ENCODE data around the gene KATNA1. TPM values are rescaled to one million over a fixed set of nuclear protein-coding genes. Genes with fewer than 3 reads are reported as not detected.

KATNA1 gene
- total and polyA plus RNA-seq, 9 of the 15 experiments (the other 6 are each of a cell fraction or from before 2014, with no cell fraction given), result 22.5 to 76.9 (median 45.0) TPM

DNA sequence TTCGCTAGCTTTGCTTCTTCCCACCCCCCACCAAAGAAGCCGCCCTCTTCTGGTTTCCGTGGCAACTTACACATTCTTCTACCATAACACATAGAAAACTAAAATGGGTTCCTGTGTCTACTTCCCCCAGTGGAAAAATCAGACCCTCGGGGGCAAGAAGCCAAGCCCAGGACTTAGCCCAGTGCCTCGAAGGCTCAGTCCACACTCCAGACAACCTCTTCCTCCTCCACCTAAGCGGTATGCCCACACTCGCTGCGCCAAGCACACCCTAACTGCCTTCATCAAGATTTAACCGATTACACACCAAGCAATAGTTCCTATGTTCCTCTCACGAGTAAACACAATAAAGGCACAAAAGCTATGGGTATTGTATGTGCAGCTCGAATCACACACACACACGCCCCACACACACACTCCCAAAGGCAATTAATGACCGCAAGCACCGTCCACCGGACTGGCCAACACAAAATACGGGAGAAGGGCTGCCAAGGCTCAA lies 103.2 kb downstream of the KATNA1 start (continued):
- TF ChIP-seq, protein P1, sequence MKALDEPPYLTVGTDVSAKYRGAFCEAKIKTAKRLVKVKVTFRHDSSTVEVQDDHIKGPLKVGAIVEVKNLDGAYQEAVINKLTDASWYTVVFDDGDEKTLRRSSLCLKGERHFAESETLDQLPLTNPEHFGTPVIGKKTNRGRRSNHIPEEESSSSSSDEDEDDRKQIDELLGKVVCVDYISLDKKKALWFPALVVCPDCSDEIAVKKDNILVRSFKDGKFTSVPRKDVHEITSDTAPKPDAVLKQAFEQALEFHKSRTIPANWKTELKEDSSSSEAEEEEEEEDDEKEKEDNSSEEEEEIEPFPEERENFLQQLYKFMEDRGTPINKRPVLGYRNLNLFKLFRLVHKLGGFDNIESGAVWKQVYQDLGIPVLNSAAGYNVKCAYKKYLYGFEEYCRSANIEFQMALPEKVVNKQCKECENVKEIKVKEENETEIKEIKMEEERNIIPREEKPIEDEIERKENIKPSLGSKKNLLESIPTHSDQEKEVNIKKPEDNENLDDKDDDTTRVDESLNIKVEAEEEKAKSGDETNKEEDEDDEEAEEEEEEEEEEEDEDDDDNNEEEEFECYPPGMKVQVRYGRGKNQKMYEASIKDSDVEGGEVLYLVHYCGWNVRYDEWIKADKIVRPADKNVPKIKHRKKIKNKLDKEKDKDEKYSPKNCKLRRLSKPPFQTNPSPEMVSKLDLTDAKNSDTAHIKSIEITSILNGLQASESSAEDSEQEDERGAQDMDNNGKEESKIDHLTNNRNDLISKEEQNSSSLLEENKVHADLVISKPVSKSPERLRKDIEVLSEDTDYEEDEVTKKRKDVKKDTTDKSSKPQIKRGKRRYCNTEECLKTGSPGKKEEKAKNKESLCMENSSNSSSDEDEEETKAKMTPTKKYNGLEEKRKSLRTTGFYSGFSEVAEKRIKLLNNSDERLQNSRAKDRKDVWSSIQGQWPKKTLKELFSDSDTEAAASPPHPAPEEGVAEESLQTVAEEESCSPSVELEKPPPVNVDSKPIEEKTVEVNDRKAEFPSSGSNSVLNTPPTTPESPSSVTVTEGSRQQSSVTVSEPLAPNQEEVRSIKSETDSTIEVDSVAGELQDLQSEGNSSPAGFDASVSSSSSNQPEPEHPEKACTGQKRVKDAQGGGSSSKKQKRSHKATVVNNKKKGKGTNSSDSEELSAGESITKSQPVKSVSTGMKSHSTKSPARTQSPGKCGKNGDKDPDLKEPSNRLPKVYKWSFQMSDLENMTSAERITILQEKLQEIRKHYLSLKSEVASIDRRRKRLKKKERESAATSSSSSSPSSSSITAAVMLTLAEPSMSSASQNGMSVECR (CRISPR knock-in tag; IDR thresholded peaks at IDR 0.05), result no peak; the same call in 1 of the 2 replicates
- no peak for TF ChIP-seq SMAD4 (CRISPR knock-in tag; conservative IDR thresholded peaks at IDR 0.05)
- TF ChIP-seq, protein P2, sequence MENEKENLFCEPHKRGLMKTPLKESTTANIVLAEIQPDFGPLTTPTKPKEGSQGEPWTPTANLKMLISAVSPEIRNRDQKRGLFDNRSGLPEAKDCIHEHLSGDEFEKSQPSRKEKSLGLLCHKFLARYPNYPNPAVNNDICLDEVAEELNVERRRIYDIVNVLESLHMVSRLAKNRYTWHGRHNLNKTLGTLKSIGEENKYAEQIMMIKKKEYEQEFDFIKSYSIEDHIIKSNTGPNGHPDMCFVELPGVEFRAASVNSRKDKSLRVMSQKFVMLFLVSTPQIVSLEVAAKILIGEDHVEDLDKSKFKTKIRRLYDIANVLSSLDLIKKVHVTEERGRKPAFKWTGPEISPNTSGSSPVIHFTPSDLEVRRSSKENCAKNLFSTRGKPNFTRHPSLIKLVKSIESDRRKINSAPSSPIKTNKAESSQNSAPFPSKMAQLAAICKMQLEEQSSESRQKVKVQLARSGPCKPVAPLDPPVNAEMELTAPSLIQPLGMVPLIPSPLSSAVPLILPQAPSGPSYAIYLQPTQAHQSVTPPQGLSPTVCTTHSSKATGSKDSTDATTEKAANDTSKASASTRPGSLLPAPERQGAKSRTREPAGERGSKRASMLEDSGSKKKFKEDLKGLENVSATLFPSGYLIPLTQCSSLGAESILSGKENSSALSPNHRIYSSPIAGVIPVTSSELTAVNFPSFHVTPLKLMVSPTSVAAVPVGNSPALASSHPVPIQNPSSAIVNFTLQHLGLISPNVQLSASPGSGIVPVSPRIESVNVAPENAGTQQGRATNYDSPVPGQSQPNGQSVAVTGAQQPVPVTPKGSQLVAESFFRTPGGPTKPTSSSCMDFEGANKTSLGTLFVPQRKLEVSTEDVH (IDR thresholded peaks at IDR 0.05; ENCODE audit: low read depth, partially characterized antibody), result no peak
- TF ChIP-seq, protein P3, sequence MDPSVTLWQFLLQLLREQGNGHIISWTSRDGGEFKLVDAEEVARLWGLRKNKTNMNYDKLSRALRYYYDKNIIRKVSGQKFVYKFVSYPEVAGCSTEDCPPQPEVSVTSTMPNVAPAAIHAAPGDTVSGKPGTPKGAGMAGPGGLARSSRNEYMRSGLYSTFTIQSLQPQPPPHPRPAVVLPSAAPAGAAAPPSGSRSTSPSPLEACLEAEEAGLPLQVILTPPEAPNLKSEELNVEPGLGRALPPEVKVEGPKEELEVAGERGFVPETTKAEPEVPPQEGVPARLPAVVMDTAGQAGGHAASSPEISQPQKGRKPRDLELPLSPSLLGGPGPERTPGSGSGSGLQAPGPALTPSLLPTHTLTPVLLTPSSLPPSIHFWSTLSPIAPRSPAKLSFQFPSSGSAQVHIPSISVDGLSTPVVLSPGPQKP (CRISPR knock-in tag; IDR thresholded peaks at IDR 0.05), result no peak
- TF ChIP-seq ZNF324 (CRISPR knock-in tag; IDR thresholded peaks at IDR 0.05), result no peak
- TF ChIP-seq, protein P4, sequence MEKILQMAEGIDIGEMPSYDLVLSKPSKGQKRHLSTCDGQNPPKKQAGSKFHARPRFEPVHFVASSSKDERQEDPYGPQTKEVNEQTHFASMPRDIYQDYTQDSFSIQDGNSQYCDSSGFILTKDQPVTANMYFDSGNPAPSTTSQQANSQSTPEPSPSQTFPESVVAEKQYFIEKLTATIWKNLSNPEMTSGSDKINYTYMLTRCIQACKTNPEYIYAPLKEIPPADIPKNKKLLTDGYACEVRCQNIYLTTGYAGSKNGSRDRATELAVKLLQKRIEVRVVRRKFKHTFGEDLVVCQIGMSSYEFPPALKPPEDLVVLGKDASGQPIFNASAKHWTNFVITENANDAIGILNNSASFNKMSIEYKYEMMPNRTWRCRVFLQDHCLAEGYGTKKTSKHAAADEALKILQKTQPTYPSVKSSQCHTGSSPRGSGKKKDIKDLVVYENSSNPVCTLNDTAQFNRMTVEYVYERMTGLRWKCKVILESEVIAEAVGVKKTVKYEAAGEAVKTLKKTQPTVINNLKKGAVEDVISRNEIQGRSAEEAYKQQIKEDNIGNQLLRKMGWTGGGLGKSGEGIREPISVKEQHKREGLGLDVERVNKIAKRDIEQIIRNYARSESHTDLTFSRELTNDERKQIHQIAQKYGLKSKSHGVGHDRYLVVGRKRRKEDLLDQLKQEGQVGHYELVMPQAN (IDR thresholded peaks at IDR 0.05; ENCODE audit: borderline replicate concordance), result no peak; the same call in 1 of the 2 replicates
- no peak for TF ChIP-seq PRPF4 (IDR thresholded peaks at IDR 0.05; ENCODE audit: insufficient read depth, low read depth, low read length, poor library complexity, severe bottlenecking)
- TF ChIP-seq SIX5 (IDR thresholded peaks at IDR 0.05; ENCODE audit: borderline replicate concordance in 1 of 2, insufficient read depth in 1 of 2, low read depth in 1 of 2, low read length in 2 of 2), result no peak
- TF ChIP-seq SMARCA5 (IDR thresholded peaks at IDR 0.05), result 0 out of 2 replicates have a peak, but pooled peaks have one; percentile 29
- peak; percentile 59 for TF ChIP-seq ARHGAP35 (IDR thresholded peaks at IDR 0.05; ENCODE audit: partially characterized antibody)
- TF ChIP-seq ZNF175 (CRISPR knock-in tag; IDR thresholded peaks at IDR 0.05; ENCODE audit: low read depth), result no peak
- no peak for TF ChIP-seq PHTF2 (CRISPR knock-in tag; IDR thresholded peaks at IDR 0.05)
- TF ChIP-seq CHD4 (IDR thresholded peaks at IDR 0.05; ENCODE audit: insufficient read depth, insufficient replicate concordance, low read depth, low read length, poor library complexity, severe bottlenecking), result no peak
- TF ChIP-seq, protein P5, sequence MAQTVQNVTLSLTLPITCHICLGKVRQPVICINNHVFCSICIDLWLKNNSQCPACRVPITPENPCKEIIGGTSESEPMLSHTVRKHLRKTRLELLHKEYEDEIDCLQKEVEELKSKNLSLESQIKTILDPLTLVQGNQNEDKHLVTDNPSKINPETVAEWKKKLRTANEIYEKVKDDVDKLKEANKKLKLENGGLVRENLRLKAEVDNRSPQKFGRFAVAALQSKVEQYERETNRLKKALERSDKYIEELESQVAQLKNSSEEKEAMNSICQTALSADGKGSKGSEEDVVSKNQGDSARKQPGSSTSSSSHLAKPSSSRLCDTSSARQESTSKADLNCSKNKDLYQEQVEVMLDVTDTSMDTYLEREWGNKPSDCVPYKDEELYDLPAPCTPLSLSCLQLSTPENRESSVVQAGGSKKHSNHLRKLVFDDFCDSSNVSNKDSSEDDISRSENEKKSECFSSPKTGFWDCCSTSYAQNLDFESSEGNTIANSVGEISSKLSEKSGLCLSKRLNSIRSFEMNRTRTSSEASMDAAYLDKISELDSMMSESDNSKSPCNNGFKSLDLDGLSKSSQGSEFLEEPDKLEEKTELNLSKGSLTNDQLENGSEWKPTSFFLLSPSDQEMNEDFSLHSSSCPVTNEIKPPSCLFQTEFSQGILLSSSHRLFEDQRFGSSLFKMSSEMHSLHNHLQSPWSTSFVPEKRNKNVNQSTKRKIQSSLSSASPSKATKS (CRISPR knock-in tag; IDR thresholded peaks at IDR 0.05), result no peak
